ENCODE results near the gene ZDHHC11.
"Not testable (repeated sequence)": the region's sequence is repeated elsewhere in the genome, so short reads cannot be mapped to it uniquely, and the experiment has no call there.

The ZDHHC11 gene

DNA sequence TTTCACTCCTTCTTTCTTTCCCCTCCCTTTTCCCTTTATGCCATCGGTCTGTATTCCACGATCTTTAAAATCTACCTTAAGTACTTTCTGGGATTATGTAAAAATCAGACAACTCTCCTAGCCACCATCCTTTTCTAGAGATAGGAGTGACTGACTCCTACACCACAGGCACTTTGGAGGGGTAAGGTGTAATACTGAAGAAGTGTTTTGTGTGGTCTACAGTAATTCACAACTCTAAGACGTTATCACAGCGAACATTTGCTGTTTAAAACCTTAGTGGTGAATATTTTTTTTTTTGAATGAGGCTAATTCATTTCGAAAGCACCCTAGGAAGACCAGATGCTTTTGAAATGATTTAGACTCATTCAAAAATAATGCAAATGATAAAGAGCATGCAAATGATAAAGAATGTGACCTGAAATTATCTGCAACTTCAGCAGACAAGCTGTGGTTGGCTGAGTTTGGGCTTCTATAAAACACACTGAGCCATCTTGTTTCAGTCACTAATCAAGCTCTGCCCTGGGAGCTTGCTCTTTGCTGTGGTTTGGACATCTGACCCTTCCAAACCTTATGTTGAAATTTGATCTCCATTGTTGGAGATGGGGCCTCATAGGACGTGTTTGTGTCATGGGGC, 52.2 kb downstream of the ZDHHC11 start:
- DNase-seq = not testable (repeated sequence)

DNA sequence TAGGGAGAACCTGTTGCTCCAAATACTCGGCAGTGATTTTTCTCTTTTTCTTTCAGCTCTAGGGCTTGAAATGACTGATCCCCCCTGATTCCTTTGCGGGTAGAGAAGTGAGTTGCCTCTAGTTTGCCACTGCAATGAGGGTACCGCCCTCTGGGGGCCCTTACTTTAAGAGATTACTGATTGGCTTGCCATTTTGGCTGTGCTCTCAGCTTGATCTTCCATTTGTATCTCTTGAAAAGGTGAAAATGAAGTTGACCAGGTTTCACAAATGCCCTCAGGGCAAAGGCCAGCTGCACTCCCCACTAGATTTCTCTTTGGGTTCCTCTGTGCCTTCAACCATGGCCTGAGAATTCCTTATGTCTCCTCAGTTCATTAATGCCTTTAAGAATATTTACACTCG, 52.8 kb downstream of the ZDHHC11 start:
- not testable (repeated sequence) for DNase-seq

DNA sequence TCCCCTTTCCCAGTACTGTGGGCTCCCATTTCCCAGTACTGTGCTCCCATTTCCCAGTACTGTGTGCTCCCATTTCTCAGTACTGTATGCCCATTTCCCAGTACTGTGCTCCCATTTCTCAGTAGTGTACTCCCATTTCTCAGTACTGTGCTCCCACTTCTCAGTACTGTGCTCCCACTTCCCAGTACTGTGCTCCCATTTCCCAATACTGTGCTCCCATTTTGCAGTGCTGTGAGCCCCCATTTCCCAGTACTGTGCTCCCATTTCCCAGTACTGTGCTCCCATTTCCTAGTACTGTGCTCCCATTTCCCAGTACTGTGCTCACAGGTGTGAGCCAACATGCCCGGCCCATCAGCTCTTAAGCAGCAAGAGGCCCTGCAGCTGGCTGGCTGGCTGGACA, 54.9 kb downstream of the ZDHHC11 start:
- DNase-seq = not testable (repeated sequence)

DNA sequence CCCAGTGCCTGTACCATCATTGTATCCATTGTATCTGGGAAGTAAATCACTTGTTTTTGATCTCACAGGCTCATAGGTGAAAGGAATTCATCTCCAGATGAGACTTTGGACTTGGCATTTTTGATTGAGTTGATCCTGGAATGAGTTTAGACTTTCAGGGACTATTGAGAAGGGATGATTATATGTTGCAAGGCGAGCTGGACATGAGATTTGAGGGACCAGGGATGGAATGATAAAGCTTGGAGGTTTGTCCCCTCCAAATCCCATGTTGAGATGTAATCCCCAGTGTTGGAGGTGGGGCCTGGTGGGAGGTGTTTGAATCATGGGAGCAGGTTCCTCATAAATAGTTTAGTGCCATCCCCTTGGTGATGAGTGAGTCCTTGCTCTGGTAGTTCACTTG, 55.8 kb downstream of the ZDHHC11 start:
- not testable (repeated sequence) for DNase-seq

DNA sequence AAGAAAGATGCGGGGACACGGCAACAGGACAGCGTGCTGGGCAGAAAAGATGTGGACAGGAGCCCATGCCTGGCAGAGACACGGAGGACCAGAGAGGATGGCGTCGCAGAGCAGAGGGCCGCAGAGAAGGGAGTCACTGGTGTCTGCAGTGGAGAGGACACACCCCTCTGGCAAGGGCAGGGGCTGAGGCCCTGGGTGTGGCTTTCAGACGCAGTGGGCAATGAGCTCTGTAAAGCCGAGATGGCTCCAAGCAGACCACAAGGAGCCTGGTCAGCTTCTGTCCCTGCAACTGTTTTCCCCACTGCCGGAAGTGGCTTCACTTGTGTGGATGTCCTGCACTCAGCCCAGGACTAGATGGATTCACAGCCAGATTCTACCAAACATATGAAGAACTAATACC, 62.1 kb downstream of the ZDHHC11 start:
- DNase-seq = not testable (repeated sequence)

DNA sequence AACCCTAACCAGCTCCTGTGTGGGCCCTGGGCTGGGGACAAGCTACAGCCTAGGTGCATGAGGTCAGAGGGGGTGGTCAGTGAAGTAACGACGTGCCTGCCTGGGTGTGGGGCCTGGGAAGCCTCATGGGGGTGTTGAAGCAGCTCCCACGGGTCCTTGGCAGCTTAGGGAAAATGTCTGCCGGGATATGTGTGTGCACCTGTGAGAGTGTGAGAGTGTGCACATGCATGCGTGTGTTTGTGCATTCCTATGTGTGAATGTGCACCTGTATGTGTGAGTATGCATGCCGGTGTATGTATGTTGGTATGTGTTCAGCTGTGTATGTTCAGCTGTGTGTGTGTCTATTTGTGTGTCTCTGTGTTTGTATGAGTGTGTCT, 62.9 kb downstream of the ZDHHC11 start:
- not testable (repeated sequence) for DNase-seq

DNA sequence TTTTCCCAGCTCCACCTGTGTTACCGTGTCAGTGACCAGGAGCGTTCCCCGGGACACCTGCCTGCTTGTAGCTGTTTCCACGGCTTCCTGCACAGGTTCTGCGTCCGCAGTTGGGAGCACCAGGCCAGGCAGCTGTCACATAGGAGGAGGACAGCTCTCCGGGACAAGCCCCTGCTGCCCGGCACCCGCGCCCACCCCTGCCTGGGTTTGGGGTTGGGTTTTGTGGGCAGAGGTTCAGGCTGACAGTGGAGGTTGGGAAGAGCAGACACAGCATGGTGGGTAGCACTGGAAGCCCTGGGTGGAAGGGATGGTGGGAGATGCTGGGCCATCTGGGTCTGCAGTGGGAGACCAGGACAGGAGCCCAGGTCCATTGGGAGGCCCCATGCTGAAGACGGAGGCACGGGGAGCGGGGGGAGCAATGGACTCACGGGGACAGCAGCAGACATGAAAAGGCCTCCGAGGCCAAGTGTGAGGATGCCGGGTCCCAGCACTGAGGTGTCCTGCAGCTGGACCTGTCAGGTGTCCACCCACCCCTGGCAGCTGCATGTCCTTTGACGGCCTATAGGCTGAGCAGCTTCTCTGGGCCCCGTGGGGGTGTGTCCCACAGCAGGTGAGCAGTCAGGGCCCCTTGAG, 63.4 kb downstream of the ZDHHC11 start:
- DNase-seq = not testable (repeated sequence)

DNA sequence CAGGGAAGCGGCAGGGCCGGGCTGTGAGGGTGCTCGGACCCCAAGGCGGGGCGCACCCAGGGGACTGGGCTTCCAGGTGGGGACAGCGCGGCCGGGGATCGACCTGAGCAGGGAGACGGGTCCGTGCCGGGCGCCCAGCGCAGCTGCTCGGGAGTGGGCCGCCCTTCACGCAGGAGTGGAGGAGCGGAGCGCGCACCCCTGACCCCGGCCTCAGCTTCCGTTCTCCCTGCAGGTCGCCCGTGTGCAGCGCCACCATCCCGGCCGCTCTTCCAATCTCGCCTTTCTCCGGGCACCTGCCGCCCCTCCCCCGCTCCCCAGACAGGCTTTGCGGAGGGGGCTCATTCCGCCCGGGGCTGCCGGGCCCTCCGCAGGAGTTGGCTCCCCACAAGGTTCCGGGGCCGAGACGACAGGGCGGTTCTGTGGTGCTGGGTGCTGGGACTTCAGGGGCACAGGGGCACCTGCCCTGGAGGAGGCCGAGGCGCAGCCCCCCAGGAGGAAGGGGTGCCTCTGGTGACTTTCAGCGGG, 65.5 kb downstream of the ZDHHC11 start:
- not testable (repeated sequence) for DNase-seq

DNA sequence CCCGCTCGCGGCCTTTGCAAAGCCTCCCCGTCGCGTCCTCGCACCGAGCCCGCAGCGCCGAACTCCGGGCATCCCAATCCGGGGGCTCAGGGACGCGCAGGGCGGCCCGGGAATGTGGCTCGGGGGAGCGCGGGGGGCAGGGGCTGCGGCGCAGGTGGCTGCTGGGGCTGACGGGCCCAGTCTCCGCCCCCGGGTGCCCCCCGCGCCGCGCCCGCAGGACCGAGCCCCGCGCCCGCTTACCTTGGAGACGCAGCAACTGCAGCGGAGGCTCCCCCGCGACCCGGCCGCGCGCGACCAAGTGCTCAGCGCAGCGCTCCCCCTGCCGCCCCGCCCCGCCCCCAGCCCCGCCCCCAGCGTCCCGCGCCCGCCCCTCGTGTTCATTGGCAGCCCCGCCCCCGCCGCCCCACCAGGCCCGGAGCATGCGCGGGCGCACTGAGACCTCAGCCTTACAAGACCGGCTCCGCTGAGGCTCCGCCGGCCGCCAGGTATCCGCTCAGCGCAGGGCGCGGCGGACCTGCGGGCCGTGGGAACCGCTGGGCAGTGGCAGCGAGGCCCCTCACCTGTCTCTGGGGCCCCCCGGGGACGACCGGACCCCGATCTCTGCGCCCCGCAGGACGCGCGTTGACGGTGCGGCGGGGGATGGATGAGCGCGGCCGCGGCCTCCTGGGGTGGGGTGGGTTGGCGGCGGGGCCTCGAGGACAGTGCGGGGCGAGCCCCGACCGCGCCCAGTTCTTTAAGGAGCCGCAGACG, 66.2 kb downstream of the ZDHHC11 start, which contains the start of gene ZDHHC11B:
Gene ZDHHC11B (minus strand): TSS at position 302 of the 750 bp plus-strand sequence. CDS start 17,810 bp downstream, outside the sequence.
- peak; percentile 72 for DNase-seq

DNA sequence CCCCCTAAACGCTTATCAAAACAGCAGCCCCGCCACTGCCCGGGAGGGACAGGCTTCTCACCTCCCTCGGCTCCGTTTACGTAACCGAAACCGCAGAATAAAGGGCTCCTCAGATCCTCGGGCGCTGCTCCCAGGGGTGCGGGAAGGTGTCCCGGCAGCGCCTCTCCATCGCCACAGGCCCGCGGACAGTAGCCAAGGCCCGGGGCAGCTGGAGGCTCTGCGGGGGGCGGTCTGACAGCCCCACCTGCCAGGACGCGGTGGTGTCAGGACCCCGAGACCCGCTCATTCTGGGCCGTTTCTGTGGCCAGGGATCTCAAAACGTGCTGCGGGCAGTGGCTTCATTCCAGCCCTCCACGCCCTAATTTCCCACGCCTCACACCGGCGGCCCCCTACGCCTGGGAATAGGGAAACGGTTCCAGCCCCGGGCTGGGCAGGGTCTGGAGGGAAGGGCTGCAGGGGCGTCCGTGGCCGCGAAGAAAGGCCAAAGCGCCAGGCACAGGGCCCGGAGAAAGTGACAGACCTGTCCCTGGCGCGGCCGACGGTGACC, 66.8 kb downstream of the ZDHHC11 start:
- DNase-seq = not testable (repeated sequence)

DNA sequence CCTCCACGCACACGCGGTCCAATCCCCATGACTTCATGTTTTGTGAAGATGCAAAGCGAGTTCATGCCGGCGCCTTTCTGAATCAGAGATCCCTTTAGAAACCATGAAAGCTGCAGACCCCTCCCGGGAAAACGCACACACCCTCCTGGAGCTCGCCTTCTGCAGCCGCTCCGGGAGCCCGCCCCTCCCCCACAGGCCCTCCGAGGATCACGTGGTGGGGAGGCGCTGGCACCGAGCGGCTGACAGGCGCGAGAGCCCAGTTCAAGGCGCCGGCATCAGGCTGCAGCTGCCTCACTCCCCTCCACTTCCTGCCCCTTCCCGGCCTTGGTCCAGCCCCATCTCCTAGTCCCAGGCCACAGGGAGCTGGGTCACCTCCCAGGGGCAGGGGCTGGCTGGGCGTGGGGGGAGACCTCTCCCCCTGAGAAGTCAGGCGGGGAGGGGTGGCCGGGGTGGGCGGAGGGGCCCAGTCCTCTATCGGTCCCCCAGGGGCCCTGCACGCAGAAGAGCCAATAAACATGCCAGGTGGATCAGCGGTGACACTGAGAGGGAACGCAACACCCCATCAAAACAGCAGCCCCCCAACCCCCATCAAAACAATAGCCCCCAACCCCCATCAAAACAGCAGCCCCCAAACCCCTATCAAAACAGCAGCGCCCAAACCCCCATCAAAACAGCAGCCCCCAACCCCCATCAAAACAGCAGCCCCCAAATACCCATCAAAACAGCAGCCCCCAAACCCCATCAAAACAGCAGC, 67.6 kb downstream of the ZDHHC11 start:
- DNase-seq = not testable (repeated sequence)

DNA sequence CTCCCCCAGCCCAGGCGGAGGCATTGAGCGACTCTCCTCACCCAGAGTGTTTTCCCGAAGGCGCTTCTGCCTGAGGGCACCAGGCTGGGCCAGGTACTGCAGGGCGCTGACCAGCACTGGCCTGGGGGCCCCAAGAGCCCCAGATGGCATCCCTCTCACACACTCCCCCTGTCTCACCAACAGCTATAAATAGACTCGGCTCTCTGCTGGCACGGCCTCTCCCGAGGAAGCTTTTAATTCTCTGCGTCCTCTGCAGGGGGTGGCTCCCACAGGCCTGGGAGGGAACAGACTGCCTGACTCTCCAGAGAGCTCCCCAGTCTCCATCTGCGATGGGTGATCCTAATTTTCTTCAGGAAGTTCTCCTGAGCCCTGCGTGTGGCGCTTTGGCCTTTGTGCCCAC, 68.4 kb downstream of the ZDHHC11 start:
- DNase-seq = not testable (repeated sequence)

DNA sequence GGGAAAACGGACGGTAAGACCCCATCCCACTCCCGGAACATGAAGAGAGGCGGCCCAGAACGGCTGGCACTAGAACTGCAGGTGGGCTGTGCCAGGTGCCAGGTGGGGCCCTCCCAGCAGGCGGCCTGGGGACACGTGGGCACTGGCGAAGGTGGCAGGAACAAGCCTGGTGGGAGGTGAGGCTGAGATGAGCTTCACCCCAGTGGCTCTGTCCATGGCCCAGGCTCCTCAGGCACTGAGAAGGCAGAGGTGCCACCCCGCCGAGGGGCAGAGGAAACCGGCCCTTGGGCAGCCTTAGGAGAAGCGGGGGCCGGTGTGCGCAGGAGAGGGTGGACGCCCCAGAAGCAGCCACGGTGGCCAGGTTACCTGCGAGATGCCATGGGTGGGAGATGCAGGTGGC, 70.2 kb downstream of the ZDHHC11 start:
- DNase-seq = not testable (repeated sequence)

DNA sequence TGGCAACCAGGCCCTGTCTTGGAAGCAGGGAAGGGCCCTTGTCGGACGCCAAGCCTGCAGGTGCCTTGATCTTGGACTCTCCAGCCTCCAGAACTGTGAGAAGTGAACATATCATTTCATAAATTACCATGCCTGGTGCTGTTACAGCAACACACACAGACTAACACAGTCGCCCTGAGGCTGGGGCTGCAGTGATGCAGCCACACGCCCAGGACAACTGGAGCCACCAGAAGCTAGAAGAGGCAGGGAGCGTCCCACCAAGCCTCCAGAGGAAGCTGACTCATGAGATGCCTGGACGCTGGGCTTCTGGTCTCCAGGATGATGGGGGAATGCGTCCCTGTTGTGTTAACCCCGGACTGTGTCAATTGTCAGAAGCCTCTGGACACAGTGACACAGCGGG, 71.8 kb downstream of the ZDHHC11 start:
- DNase-seq = not testable (repeated sequence)

DNA sequence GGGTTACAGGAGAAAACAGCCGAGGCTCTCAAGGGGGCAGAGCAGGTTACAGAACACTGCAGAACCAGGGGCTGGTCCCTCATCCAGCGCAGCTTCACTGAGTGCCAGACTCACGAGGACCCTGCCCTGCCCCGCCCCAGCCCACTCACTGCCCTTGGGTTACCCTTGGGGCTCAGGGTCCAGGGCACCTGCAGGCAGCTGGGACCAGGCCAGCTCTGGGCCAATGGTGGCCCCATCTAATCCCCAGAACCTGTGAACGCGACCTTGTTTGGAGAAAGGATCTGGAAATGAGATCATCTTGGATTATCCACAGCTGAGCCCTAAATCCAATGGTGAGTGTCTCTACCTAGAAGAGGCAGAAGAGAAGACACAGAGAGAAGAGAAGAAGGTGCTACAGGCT, 72.4 kb downstream of the ZDHHC11 start:
- not testable (repeated sequence) for DNase-seq

DNA sequence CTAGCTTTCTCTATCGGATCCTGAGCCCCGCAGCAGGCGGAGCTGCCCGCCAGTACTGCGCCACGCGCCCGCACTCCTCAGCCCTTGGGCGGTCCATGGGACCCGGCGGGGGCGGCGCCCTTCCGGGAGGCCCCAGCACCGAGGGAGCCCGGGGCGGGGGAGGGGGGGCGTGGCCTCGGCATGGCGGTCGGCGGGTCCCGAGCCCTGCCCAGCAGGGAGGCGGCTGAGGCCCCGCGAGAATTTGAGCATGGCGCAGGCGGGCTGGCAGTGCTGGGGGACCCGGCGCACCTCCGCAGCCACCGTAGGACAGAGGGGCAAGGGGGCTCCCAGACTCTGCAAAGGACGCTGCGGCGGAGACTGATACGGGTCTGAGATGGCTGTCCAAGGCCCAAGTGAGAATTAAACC, 73.0 kb downstream of the ZDHHC11 start:
- no peak for DNase-seq

DNA sequence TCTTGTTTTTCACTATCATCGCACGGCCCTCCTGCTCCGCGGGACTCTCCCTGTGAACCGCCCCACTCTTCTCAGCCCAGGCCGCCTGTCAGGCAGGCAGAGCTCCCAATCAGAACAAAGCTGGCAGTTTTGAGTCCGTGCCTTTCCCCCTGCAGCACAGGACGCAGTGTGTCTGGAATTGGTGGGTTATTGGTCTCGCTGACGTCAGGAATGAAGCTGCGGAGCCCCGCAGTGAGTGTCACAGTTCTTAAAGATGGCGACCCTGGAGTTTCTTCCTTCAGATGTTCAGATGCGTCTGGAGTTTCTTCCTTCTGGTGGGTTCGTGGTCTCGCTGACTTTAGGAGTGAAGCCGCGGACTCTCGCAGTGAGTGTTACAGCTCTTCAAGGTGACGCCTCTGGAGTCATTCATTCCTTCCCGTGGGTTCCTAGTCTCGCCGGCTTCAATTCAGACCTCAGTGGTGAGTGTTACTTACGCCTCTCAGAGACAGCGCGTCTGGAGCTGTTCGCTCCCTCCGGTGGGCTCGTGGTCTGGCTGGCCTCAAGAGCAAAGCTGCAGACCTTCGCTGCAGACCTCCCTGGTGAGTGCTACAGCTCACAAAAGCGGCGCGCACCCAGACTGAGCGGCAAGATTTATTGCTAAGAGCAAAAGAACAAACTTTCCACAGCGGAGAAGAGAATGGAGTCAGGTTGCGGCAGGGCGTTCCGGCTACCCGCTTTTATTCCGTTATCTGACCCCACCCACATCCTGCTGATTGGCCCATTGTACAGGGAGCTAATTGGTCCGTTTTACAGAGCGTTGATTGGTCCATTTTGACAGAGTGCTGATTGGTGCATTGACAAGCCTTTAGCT, 73.7 kb downstream of the ZDHHC11 start:
- no peak for DNase-seq

DNA sequence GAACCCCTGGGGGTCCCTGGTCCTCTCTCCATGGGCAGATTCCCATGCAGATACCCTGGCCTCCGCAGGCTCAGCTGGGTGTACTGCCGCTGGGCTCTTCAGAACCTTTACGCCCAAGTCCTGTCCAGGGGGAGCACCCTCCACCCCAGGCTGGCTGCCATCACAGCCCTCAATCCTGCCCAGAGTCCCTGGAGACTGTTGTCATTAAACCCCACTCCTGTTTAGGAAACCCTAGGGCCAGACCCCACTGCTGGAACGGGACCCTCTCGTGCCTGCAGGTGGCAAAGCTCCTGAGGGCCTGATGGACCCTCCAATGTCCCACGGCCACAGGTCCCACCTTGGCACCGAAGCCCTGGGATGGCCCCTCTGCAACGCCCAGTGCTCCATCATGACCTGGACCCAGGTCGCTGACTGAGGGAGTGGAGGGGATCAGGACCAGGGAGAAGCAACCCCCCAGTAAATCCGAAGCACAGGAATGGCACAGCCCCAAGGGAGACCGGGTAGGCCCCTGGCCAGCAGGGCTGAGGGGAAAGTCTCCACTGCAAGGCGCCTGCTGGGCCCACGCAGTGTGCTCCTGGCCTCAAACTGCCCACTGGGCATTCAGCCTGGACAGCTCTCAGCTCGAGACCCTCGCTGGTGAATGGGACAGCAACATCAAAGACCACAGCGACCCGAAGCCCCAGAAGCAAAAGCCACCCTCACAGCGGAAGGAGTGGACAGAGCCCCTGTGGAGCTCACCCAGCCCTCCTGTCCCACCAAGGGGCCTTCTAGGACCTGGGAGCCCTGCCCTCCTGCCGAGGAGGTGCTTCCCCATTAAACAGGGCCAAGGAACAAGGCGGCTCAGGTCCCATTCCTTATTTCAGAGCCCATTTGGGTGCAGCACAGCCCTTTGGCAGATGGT, 74.6 kb downstream of the ZDHHC11 start:
- no peak for DNase-seq

DNA sequence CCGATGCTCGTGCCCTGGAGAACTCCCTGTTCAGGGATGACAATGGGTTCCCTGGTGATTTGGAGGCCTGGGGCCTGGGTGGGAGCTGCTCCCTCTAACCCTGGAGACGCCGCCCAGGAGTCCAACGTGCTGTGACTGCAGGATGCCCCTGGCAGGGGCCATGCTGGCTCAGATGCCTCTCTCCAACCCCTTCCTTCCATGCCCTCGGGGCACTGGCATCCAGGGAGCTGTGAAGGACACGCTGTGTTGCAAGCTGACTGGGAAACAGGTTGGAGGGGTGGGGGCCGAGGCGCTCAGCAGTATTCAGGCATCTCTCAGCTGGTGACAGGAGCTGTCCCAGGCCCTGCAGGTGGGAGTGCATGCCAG, 75.2 kb downstream of the ZDHHC11 start:
- DNase-seq = not testable (repeated sequence)

DNA sequence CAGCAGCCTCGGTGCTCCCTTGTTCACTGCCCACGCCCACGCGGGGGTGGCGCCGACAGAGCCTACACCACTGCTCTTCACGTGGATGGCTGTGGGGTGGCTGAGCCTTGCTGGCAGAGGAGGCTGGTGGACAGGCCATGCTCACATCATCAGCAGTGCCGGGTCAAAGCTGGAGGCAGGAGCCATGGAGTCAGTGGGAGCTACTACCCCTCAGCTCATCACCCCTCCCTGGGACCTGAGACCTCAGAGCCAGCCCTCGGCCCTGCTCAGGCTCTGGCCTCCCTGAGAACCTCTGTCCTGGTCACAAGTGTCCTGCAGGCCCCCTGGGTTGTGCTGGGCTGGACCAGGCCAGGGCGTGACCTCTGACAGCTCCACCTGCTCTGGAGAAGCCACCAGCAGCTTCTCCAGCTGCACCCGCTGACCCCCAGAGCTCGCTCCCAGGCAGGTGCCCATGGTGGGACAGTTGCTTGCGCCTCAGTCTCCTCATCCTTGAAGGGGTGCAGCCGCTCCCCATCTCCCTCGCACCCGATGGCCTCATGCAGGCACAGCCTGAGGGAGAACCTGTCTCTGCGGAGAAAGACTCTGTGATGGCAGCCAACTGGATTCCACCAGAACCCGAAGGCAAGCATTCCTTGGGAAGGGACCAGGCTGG, 75.8 kb downstream of the ZDHHC11 start:
- DNase-seq = not testable (repeated sequence)
